NK-92 (cell line): ENCODE measurements around the gene CBLL1.

Experiments used
- DNase-seq: peaks from one replicate; lab custom pipeline; 2025; ENCODE audit not compliant: unreplicated experiment; lab: John Stamatoyannopoulos, UW

Gene CBLL1, protein sequence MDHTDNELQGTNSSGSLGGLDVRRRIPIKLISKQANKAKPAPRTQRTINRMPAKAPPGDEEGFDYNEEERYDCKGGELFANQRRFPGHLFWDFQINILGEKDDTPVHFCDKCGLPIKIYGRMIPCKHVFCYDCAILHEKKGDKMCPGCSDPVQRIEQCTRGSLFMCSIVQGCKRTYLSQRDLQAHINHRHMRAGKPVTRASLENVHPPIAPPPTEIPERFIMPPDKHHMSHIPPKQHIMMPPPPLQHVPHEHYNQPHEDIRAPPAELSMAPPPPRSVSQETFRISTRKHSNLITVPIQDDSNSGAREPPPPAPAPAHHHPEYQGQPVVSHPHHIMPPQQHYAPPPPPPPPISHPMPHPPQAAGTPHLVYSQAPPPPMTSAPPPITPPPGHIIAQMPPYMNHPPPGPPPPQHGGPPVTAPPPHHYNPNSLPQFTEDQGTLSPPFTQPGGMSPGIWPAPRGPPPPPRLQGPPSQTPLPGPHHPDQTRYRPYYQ

DNA sequence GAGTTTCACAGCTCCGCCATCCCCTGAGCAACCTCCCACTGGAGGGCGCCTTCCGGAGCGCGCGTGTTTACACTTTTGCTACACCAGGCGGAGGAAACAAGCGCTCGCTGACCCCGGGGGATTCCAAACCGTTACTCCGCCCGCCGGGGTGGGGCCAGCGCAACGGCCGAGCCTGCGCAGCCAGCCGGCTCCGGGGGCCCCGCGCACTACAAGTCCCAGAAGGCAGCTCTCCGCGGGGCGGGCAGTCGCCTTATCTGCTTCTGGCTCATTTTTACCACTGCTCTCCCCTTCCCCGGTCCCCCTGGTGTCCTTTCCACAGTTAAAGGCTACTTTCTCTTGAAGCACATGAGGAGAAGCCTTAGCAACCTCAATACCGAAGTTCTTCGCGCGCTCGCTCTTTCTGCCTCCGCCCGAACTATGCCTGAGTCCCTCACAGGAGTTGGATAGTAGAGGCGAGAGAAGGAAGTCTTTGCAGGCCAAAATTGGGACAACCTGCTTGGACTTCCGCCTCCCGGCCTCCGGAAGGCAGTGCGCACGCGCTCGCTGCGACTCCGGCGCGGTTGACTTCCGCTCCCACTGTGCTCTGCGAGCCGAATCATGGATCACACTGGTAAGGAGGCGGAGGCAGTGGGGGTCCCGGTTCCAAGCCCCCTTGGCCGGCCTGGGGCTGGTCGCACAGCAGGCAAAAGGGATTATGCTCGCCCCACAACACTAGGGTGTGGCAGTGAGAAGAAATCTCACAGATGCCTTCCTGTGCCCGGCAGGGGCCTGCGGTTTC lies at the start of gene CBLL1:
Gene CBLL1 (plus strand): TSS at position 576 of the 778 bp plus-strand sequence. CDS start 22 bp downstream, at position 598.
- DNase-seq: peak; percentile 73

DNA sequence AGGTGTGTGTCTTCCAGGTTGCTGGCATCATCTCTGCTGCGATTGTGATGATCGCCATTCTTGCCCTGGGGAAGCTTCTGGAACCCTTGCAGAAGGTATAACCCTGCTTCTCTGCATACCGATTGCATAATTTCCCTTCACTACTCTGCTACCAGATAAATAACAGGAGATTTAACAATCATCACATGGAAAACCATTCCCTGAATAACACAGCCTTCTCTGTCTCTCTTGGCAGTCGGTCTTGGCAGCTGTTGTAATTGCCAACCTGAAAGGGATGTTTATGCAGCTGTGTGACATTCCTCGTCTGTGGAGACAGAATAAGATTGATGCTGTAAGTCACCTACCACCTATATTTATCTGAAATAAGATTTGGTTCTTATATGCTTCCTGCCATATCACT lies 49.6 kb upstream of the CBLL1 start:
- no peak for DNase-seq

DNA sequence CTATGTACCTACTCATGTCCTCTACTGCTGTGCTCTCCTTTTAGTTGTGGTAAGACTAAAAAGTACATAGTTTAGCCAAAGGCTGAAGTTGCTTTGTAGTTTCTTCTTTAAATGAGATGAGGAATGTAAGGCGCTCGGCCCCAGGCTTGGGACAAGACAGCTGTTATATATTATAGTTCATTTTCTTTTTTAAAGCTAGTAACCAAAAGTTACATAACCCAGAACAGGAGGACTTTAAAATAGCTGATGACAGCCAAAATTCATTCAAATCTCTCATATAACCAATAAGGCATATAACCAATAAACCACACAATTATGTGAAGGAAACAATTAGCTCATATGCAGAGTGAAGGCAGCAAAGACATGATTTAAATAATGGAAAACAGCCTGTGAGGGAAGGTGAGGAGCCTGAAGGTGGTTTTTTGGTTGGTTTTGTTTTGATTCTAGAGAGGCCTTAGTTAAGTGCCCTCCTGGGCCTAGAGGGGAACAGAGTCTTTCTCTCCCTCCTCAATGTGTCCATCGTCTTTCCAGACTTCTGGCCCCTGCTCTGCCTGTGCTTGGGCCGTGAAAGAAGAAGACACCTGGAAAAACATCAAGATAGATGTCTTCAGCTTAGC lies 47.5 kb upstream of the CBLL1 start:
- no peak for DNase-seq

DNA sequence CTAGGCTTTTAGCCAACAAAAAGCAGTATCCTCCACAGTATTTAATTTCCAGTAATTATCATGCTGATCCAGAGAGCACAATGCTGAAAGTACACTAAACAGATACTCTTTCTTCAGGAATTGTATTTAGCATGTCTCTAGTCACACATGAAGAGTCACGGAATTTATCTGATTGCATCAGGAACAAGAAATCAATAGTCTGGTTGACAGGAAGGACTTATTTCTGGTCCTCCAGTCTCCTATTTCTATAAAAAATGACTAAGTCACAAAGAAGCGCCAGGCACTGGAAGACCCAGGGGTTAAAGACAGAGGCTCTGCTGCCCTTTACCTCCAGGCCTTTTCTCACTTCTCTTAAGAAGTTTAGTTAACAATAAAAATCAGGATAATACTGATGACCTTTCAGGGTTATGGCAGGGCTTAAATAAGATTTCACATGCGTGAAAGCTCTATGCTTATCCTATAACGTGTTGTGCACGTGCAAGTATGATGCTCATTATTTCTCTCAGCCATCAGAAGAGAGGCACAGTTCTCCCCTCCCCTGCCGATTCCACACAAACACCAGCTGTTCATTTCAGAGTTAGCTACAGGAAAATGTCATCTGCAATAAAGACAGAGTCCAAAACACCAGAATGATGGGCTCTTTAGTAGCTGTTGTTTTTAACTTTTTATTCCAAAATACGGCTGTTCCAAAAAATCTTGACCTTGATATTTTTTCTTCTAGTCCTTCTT lies 46.5 kb upstream of the CBLL1 start:
- no peak for DNase-seq

DNA sequence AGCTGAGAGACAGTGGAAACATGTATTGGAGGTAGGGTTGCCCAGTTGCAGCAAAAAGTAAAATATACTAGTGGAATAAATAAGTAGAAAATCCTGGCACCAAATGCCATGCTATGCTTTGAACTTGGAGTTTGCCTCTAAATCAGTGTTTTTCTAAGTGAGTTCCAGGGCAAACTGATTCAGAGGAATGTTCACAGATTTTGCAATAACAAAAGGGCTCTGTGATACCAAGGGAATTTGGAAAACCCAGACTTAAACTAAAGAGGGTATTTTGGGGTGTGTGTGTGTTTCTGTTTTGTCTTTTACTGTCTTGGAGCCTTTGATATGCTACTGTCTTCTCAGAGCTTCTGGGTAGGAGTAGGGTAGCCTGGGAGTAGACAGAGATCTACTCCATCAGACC lies 43.4 kb upstream of the CBLL1 start:
- no peak for DNase-seq

DNA sequence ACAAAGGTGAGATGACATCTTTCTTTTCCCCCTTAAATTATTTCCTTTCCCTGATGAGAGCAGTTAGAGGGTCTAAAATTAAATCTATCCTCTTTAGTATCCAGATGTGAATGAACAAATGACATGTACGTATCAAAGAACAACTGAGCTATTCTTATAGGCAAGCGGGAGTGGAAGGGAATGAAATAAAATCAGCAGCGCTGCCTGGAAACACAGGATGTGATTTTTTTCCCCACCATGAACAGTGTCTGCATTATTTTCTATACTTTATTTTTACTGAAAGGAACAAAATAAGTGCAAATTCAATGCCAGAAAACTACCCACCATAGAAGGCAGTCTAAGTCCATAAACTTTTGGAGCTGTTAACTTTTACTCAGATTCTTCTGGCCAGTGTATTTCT lies 42.8 kb upstream of the CBLL1 start:
- no peak for DNase-seq

DNA sequence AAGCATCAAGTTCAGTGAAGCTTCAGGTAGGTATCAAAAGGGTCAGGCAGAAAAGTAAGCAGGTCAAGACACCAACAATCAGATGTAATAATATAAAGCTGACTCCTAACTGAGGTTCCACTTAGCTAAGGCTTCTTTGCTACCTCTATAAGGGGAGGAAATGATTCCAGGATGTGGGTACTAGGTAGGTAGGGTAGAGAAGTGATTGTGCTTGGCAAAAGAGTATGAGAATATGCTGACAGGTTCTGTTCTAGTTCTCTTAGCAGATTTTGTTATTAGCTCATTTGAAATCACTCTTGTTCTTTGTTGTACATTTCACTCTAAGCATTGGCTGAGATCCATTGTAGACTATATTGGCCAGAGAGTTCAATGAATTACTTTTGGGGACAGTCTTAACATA lies 40.7 kb upstream of the CBLL1 start:
- DNase-seq: no peak

DNA sequence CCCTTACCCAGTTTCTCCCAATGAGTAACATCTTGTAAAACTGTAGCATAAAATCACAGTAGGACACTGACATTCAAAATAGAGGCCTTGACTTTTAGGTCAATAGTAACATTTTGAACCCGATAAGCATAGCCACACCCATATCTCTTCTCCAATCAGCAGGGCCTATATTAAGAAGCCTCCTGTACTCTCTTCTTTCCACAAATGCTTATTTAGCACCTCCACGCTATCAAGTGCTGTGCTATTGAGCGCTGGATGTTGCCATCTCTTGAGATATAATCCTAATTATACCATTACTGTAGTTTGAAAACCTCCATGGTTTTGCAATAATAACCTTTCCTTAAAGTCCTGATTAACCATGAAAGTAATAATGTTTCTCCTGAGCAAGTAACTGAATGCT lies 40.1 kb upstream of the CBLL1 start:
- no peak for DNase-seq

DNA sequence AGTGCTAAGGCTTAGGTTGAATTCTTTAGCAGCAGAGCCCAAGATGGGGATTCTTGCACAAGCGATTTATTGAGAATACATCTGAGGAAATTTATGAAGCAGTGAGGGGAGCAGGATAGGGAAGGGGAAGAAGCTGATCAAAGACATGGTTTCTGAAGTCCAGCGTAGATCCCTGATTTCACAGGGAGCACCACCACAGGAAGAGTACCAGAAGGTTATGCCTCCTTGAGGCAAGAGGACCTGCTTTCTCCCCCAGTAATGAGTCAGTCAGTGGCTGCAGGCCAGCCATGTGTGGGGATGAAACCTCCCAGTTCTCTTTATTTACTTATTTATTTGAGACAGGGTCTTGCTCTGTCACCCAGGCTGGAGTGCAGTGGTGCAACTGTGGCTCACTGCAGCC lies 35.0 kb upstream of the CBLL1 start:
- DNase-seq: no peak

DNA sequence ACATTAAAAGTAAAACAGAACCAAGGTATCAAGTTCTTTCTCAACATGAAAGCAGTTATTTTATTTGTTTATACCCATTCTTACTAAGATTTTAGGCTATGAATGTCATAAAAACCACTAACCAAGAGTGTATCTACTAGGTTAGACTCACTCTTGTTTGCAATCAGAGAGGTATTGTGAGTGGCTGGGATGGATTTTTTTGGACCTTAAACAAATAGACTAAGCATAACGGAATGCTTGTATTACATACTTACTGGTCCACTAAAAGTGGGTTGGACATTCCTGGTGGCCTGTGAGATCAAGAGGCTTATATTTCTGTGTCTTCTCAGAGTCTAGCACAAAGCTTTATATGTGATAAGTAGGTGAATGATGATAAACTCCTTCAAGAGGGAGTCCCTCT lies 32.6 kb upstream of the CBLL1 start:
- DNase-seq: no peak

DNA sequence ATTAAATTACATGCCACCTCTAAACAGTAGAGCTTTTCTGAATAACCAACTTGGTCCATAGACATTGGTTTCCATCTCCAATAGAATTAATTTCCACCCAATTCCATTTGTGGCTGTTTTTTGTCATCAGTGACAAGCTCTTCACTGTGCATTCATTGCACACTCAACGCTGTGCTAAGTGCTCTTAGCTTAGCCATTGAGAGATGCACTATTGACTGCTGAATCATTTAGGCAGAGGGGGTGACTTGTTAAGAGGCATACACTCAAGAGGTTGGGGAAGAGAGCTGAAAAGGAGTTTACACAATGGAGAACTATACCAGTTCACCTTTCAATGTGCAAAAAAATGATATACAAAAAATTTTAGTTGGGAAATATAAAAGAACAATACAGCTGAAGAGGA lies 31.9 kb upstream of the CBLL1 start:
- DNase-seq: no peak

DNA sequence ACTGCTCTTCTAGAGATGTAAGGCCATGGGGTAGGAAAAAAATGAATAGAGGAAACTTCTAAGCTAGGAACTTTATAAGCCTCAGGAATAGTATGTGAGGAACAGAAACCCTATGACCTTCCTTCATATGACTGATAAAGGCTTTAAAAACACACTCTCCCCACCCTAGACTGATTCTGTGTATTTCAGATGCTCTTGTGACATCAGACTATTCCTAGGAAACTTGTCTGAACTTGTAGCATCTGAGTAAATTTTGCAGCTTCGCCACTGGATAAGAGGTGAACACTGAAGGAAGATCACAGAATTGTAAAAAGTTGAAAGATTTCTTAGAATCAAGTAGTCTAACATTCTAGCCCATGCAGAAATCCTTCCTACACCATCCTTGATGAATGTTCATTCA lies 31.0 kb upstream of the CBLL1 start:
- DNase-seq: no peak

DNA sequence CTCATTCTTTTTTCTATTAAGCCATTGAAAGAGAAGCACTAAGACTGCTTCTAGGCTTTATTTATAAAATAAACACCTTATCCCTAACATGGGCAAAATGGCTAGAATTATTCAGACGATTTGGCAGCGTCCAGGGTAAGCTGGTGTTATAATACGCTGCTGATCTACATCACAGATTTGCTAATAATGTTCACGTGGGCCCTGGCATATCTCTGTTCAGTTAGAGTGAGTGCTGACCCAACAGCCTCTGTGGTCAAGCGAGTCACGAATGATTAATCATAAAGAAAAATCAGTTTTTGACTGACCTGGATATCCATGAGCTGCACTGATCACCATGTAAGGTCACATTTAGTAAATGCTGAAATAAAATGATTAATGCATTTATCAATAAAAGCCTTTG lies 28.4 kb upstream of the CBLL1 start:
- DNase-seq: no peak

DNA sequence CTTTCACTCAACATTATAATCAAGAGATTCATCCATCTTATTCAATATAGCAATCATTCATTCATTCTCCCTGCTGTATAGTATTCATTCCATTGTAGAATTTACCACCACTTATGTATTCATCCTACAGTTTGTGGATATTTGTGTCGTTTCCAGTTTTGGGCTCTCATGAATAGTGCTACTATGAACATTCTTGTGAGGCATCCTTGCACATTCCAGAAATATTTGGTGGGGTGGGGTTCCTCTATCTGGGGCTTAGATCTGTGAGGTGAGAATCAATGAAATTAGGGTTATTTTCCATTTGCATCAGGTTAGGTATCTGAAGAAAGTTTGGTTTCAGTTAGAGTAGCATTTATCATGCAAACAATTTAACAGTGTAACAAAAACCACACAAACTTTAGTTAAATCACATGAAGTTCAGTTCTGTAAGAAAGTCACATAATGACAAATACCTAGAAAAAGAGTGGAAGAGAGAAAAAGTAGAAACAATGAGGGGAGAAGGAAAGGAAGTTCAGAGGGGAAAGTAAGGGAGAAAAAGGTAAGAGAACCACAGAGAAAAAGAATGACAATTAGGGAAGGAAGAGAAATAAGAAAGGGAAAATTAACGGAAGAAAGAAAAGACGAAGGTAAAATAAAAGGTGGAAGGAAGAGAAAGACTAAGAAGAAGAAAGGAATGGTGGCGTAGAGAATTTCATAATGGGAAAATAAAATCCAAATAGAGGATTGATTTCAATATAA lies 25.3 kb upstream of the CBLL1 start:
- DNase-seq: no peak

DNA sequence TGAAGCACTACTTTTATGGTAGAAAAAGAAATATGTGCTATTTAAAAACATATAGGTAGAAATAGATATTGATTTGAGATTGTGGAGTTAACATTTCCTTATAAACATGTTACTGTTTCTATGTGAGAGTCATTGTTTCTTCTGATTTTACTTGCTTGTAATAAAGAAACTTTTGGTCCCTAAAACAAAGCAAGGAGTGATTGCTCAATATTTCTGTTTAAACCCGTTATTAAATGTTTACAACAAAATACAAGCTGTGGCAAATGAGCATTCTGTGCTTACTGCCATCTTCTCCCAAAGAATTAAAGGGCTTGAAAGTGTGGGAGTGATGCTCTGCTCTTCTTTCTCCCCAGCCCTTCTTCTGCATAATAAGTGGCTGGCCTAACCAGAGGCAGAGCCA lies 22.7 kb upstream of the CBLL1 start:
- DNase-seq: no peak

DNA sequence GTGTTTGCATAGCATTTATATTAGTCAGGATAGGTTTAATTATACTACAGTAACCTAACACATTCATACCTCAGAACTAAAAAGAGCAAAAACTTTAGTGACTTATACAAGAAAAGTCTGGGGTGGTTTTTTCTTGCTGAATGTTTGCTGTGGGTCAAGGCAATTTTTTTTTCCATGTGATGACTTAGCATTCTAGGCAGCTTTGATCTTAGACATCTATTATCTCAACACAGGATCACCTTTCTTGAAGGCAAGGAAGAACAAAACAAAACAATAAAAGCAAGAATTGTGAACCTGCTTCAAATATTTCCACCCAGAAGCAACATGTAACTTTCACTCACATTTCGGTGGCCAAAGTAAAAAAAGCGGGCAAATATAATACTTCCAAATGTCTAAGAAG lies 20.7 kb upstream of the CBLL1 start:
- DNase-seq: no peak

DNA sequence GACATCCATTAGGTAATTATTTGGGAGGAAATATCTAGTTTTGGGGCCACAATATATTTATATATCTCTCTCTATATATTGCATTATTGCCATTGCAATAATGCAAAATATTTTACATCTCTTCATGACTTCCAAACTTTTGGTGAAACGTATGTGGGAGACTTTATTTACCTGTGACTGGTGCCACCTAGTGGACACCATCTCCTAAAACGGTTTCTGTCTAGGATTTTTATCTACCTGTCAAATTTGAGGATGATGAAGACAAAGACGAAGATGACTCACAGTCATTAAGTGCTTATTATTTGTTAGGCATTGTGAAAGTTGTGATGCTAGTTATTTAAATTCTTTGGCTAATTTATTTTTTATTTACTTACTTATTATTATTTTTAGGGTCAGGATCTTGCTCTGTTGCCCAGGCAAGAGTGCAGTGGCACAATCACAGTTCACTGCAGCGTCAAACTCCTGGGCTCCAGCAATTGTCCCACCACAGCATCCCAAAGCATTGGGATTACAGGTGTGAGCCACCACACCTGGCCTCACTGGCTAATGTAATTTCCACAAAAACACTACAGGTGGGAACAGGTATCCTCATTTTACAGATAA lies 18.7 kb upstream of the CBLL1 start:
- DNase-seq: no peak

DNA sequence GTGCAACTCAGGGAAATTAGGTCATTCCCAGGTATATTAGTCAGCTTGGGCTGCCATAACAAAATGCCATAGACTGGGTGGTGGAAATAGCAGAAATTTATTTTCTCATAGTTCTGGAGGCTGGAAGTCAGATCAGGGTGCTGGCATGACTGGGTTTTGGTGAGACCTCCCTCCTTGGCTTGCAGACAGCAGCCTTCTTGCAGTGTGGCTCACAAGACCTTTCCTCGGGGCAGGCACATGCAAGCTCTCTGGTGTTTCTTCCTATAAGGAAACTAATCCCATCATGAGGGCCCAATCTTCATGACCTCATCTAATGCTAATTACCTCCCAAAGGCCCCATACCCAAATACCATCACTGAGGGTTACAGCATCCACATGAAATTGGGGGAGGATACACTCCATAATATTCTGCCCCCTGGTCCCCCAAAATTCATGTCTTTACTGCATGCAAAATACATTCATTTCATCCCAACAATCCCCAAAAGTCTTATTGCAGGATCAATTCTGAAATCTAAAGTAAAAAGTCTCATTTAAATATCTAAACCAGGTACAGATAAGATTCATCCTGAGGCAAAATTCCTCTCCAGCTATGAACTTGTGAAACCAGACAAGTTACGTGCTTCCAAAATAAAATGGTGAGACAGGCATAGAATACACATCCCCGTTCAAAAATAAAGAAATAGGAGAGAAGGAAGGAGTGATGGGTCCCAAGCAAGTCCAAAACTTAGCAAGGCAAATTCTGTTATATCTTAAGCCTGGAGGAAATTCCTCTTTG lies 17.4 kb upstream of the CBLL1 start:
- DNase-seq: no peak

DNA sequence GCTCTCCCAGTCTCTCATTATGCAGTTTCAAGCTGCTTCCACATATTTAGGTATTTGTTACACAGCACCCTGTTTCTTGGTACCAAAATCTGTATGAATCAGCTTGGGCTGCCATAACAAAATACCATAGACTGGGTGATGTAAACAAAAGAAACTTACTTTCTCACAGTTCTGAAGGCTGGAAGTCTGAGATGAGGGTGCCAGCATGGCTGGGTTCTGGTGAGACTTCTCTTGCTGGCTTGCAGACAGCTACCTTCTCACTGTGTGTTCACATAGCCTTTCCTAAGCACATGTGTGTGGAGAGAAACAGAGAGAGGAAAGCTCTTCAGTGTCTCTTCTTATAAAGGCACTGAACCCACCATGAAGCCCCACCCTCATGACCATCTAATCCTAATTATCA lies 15.7 kb upstream of the CBLL1 start:
- DNase-seq: no peak
